Vagina (tissue), 2 donors: Measurements from ENCODE around the gene CPNE9. TPM values are rescaled to one million over a fixed set of nuclear protein-coding genes. Genes with fewer than 3 reads are reported as not detected.

ENCODE experiments used
- DNase-seq, 2 donors: peaks; one replicate each; pipeline ENCODE4 v3.0.0-alpha.2; 2017; ENCODE audit errors: extremely low spot score in 2 of 2
- H3K27ac ChIP-seq: fragments of 200-600 bp; sonication (generic); one replicate; pipeline ENCODE4 v1.5.1; 2019
- H3K27me3 ChIP-seq: fragments of 200-600 bp; sonication (generic); one replicate; pipeline ENCODE4 v1.5.1; 2019
- H3K36me3 ChIP-seq, 2 donors: fragments of 200-600 bp; sonication (generic); one replicate each; pipeline ENCODE4 v1.5.1; 2017 to 2019
- H3K4me1 ChIP-seq: fragments of 200-600 bp; sonication (generic); one replicate; pipeline ENCODE4 v1.5.1; 2019
- H3K4me3 ChIP-seq, 2 donors: fragments of 200-600 bp; sonication (generic); 1 replicate in 1 of 2; 2 replicates in 1 of 2; pipeline ENCODE4 v1.5.1; 2016 to 2019
- H3K9me3 ChIP-seq: fragments of 200-600 bp; sonication (generic); one replicate; pipeline ENCODE4 v1.5.1; 2019
- POLR2A ChIP-seq, 2 donors: fragments of 450-650 bp; IDR thresholded peaks; one replicate each; pipeline ENCODE4 v1.6.1; 2017; ENCODE audit warnings: antibody characterized with exemption in 2 of 2, mild to moderate bottlenecking in 2 of 2, moderate library complexity in 2 of 2
- POLR2AphosphoS5 ChIP-seq, 2 donors: sonication (generic); formaldehyde crosslinking; IDR thresholded peaks; one replicate each; pipeline ENCODE4 v1.9.0; 2017; ENCODE audit warnings: antibody characterized with exemption in 2 of 2, mild to moderate bottlenecking in 2 of 2, low read depth in 1 of 2; ENCODE audit not compliant: insufficient read depth in 1 of 2
- intact Hi-C: fragments of 100-400 bp; cut with DNase I; formaldehyde crosslinking; loops from one replicate; pipeline ENCODE4 v1.15.1; 2023
- total RNA-seq: library from RNA; depleted of rRNA; stranded (reverse); fragments of >200 nt; gene quantifications from one replicate; pipeline ENCODE4 v1.2.3, GENCODE V29; 2016
- TF ChIP-seq, protein P1 (sequence below), 3 experiments: fragments of 450-650 bp in 2 of 3; fragments of 200-600 bp in 1 of 3; sonication (generic) in 1 of 3; IDR thresholded peaks; one replicate each; pipeline ENCODE4 v1.5.1; 2017 to 2019; ENCODE audit warnings: antibody characterized with exemption in 3 of 3, mild to moderate bottlenecking in 2 of 3, moderate library complexity in 2 of 3

Gene CPNE9
- total RNA-seq, 1 donor from 2014 or later = not detected

DNA sequence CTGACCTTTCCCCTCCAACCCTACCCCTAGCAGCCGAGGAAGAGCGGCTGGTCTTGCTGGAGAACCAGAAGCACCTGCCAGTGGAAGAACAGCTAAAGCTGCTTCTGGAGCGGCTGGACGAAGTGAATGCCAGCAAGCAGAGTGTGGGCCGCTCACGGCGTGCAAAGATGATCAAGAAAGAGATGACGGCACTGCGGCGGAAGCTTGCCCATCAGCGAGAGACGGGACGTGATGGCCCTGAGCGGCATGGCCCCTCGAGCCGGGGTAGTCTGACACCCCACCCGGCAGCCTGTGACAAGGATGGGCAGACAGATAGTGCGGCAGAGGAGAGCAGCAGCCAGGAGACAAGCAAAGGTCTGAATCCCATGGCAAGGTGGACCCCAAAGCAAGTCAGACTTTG, 39.9 kb downstream of the CPNE9 start:
- intact Hi-C loops = no loop called here

GRCh38 chr3:9744162-9744561, 40.5 kb downstream of the CPNE9 start:
- DNase-seq = no peak
- H3K36me3 ChIP-seq = peaks cover 7 to 83% of the 10 kb centered on the region in 2 donors
- TF ChIP-seq POLR2AphosphoS5 (IDR thresholded peaks at IDR 0.05; ENCODE audit: insufficient read depth in 1 of 2, low read depth in 1 of 2) (no peak), POLR2A (IDR thresholded peaks at IDR 0.05) (no peak)
- TF ChIP-seq, protein P1, sequence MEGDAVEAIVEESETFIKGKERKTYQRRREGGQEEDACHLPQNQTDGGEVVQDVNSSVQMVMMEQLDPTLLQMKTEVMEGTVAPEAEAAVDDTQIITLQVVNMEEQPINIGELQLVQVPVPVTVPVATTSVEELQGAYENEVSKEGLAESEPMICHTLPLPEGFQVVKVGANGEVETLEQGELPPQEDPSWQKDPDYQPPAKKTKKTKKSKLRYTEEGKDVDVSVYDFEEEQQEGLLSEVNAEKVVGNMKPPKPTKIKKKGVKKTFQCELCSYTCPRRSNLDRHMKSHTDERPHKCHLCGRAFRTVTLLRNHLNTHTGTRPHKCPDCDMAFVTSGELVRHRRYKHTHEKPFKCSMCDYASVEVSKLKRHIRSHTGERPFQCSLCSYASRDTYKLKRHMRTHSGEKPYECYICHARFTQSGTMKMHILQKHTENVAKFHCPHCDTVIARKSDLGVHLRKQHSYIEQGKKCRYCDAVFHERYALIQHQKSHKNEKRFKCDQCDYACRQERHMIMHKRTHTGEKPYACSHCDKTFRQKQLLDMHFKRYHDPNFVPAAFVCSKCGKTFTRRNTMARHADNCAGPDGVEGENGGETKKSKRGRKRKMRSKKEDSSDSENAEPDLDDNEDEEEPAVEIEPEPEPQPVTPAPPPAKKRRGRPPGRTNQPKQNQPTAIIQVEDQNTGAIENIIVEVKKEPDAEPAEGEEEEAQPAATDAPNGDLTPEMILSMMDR (IDR thresholded peaks at IDR 0.05) = no peak
- no peaks in the 10 kb centered on the region for H3K27me3 ChIP-seq
- no peaks in the 10 kb centered on the region for H3K9me3 ChIP-seq
- intact Hi-C loops = no loop called here
- peaks cover 5% of the 10 kb centered on the region for H3K4me1 ChIP-seq
- H3K4me3 ChIP-seq = no peak overlapping the region
- no peak overlapping the region for H3K27ac ChIP-seq

More for the DNA sequence above, 39.9 kb downstream of the CPNE9 start:
- Histone ChIP-seq H3K4me1 (no peaks in the 10 kb centered on the region), H3K4me3 (no peak overlapping the region), H3K27me3 (no peaks in the 10 kb centered on the region), H3K9me3 (no peaks in the 10 kb centered on the region), H3K36me3 (peaks cover 10 to 90% of the 10 kb centered on the region in 2 donors), H3K27ac (no peak overlapping the region)
- DNase-seq = no peak
- no peak for TF ChIP-seq POLR2AphosphoS5 (IDR thresholded peaks at IDR 0.05; ENCODE audit: insufficient read depth in 1 of 2, low read depth in 1 of 2)
- TF ChIP-seq, protein P1 (IDR thresholded peaks at IDR 0.05) = no peak
- TF ChIP-seq POLR2A (IDR thresholded peaks at IDR 0.05) = no peak

- H3K36me3 ChIP-seq = peaks cover 3 to 70% of the 10 kb centered on the region in 2 donors
- no peak overlapping the region for H3K27ac ChIP-seq
- H3K4me3 ChIP-seq = no peak overlapping the region
- peaks cover 10% of the 10 kb centered on the region for H3K4me1 ChIP-seq
- H3K27me3 ChIP-seq = no peaks in the 10 kb centered on the region
- no peak for DNase-seq
- intact Hi-C loops = no loop called here
- no peak for TF ChIP-seq POLR2AphosphoS5 (IDR thresholded peaks at IDR 0.05; ENCODE audit: insufficient read depth in 1 of 2, low read depth in 1 of 2)
- H3K9me3 ChIP-seq = no peaks in the 10 kb centered on the region
Measured at GRCh38 chr3:9745521-9745920, 41.9 kb downstream of the CPNE9 start.

DNA sequence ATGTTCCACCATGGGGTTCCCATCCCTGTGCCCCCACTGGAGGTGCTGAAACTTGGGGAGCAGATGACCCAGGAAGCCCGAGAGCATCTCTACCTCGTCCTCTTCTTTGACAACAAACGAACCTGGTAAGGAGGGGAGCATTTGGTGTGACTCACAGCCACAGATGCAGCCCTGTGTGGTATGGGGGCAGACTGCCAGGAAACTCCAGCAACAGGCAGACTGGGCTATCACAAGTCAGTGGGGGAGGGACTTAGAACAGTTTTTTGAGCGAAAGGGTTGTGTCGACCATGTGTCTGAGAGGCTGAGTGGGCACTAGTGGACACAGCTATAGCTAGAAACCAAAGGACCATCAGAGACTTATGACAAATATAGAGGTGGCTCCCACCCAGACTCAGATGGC, 42.7 kb downstream of the CPNE9 start:
- Histone ChIP-seq H3K27me3 (no peaks in the 10 kb centered on the region), H3K4me1 (peaks cover 19% of the 10 kb centered on the region), H3K36me3 (peaks cover 0 to 62% of the 10 kb centered on the region in 2 donors), H3K4me3 (no peak overlapping the region), H3K9me3 (no peaks in the 10 kb centered on the region), H3K27ac (no peak overlapping the region)
- intact Hi-C loops = no loop called here
- TF ChIP-seq, protein P1 (IDR thresholded peaks at IDR 0.05) = no peak
- TF ChIP-seq POLR2A (IDR thresholded peaks at IDR 0.05) = no peak
- no peak for TF ChIP-seq POLR2AphosphoS5 (IDR thresholded peaks at IDR 0.05; ENCODE audit: insufficient read depth in 1 of 2, low read depth in 1 of 2)
- DNase-seq = no peak

- Histone ChIP-seq H3K36me3 (peaks cover 0 to 59% of the 10 kb centered on the region in 2 donors), H3K27me3 (no peaks in the 10 kb centered on the region), H3K27ac (no peak overlapping the region), H3K9me3 (no peaks in the 10 kb centered on the region), H3K4me1 (peaks cover 28% of the 10 kb centered on the region), H3K4me3 (no peak overlapping the region)
- no peak for DNase-seq
- no peak for TF ChIP-seq POLR2A (IDR thresholded peaks at IDR 0.05)
- no peak for TF ChIP-seq POLR2AphosphoS5 (IDR thresholded peaks at IDR 0.05; ENCODE audit: insufficient read depth in 1 of 2, low read depth in 1 of 2)
- TF ChIP-seq, protein P1 (IDR thresholded peaks at IDR 0.05) = no peak
- intact Hi-C loops = no loop called here
Measured at GRCh38 chr3:9747267-9747666, 43.6 kb downstream of the CPNE9 start.
